OCI-LY3 (cell line): ENCODE data around the gene FAM210B.

Source experiments
- H2AFZ ChIP-seq: fragments of 200-600, 300-600 bp; shearing (Covaris generic); 2 replicates; pipeline ENCODE4 v1.6.0; 2014; ENCODE audit warnings: antibody characterized with exemption, low read depth, low read length
- H3K27ac ChIP-seq: fragments of 200-600, 300-600 bp; sonication (generic); 2 replicates; pipeline ENCODE4 v1.5.1; 2014; ENCODE audit warnings: mild to moderate bottlenecking, low read length, moderate library complexity, mixed read lengths
- H3K27me3 ChIP-seq: fragments of 200-600, 300-600 bp; sonication (generic); 2 replicates; pipeline ENCODE4 v1.6.1; 2014; ENCODE audit warnings: low read depth, low read length, mixed read lengths
- H3K36me3 ChIP-seq: fragments of 200-600, 300-600 bp; sonication (generic); replicated peaks from 2 replicates; pipeline ENCODE3; 2014; ENCODE audit warnings: low read depth, low read length, mixed read lengths
- H3K4me1 ChIP-seq: fragments of 300-600, 200-600 bp; sonication (generic); 2 replicates; pipeline ENCODE4 v1.6.1; 2014; ENCODE audit warnings: low read length, mixed read lengths
- H3K4me2 ChIP-seq: fragments of 200-600, 300-600 bp; sonication (generic); 2 replicates; pipeline ENCODE4 v1.6.1; 2014; ENCODE audit warnings: low read length, mixed read lengths
- H3K4me3 ChIP-seq: fragments of 300-600, 200-600 bp; sonication (generic); 2 replicates; pipeline ENCODE4 v1.5.1; 2014; ENCODE audit warnings: antibody characterized with exemption, mild to moderate bottlenecking, low read length, moderate library complexity
- H3K79me2 ChIP-seq: fragments of 300-600, 200-600 bp; shearing (Covaris generic); 2 replicates; pipeline ENCODE4 v1.6.1; 2014; ENCODE audit warnings: mild to moderate bottlenecking, low read length, mixed read lengths
- H3K9ac ChIP-seq: fragments of 300-600, 200-600 bp; shearing (Covaris generic); 2 replicates; pipeline ENCODE4 v1.6.0; 2014; ENCODE audit warnings: mild to moderate bottlenecking, low read length, moderate library complexity
- H3K9me3 ChIP-seq: fragments of 200-600, 300-600 bp; shearing (Covaris generic); 2 replicates; pipeline ENCODE4 v1.6.1; 2014; ENCODE audit warnings: low read length, mixed read lengths; ENCODE audit not compliant: insufficient read depth
- H4K20me1 ChIP-seq: fragments of 200-600, 300-600 bp; sonication (generic); 2 replicates; pipeline ENCODE4 v1.6.1; 2016; ENCODE audit warnings: low read length, mixed read lengths; ENCODE audit not compliant: insufficient read depth
- EZH2phosphoT487 ChIP-seq: fragments of 200-600 bp; shearing (Covaris generic); IDR thresholded peaks from 2 replicates; pipeline ENCODE4 v1.6.1; 2018; ENCODE audit warnings: antibody characterized with exemption, mixed run types, low read depth
- TF ChIP-seq, protein P1 (sequence below): fragments of 200-600, 300-600 bp; sonication (generic); IDR thresholded peaks from 2 replicates; pipeline ENCODE4 v1.5.1; 2014; ENCODE audit warnings: antibody characterized with exemption, low read length, low read depth

The FAM210B gene

DNA sequence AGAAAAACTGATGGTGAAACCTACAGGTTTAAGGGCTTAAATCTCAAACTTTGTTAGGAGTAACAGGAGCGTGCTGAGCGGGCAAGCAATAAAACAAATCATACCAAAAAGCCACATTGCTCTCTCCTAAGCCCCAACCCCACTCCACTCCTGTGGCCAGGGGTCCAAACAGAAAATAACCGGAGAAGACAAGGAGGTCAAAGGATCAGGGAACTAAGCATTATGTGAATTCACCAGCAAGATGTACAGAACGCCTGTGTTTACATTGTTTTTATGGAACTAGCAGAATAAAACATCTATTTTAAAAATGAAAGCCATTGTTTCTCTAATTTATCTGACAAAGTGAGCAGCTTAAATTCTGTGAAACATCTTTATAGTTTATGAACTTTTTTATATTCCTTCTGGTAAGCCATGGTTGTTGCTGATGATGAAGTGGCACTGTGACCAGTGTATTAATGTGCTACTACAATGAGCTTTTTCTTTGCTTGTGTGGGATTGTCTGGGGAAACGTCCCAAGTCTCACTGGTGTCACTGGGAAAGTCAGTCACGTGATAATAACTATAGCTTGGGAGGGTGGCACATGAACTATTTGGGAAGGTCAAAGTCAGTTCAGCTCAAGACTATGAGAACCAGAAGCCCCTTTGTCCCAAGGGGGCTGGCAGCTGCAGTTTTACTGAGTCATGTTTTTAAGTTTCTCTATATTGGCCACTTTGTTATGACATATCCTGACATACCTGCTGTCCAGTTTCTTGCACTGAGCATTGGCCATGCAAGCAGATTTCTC, 9.8 kb downstream of the FAM210B start:
- Histone ChIP-seq H3K9ac (no peak overlapping the region), H3K36me3 (peaks cover 46% of the 10 kb centered on the region)

GRCh38 chr20:56369179-56369578, 10.4 kb downstream of the FAM210B start:
- no peak overlapping the region for H2AFZ ChIP-seq
- no peak overlapping the region for H3K27ac ChIP-seq
- H3K4me2 ChIP-seq, result no peak overlapping the region
- H3K4me1 ChIP-seq, result no peaks in the 10 kb centered on the region
- peaks cover 52% of the 10 kb centered on the region for H3K36me3 ChIP-seq
- no peaks in the 10 kb centered on the region for H3K27me3 ChIP-seq
- H3K9ac ChIP-seq, result no peak overlapping the region
- peaks cover 23% of the 10 kb centered on the region for H4K20me1 ChIP-seq
- H3K79me2 ChIP-seq, result peaks cover 26% of the 10 kb centered on the region
- H3K9me3 ChIP-seq, result no peaks in the 10 kb centered on the region
- no peak overlapping the region for H3K4me3 ChIP-seq
- TF ChIP-seq EZH2phosphoT487, result no peak
- TF ChIP-seq, protein P1, sequence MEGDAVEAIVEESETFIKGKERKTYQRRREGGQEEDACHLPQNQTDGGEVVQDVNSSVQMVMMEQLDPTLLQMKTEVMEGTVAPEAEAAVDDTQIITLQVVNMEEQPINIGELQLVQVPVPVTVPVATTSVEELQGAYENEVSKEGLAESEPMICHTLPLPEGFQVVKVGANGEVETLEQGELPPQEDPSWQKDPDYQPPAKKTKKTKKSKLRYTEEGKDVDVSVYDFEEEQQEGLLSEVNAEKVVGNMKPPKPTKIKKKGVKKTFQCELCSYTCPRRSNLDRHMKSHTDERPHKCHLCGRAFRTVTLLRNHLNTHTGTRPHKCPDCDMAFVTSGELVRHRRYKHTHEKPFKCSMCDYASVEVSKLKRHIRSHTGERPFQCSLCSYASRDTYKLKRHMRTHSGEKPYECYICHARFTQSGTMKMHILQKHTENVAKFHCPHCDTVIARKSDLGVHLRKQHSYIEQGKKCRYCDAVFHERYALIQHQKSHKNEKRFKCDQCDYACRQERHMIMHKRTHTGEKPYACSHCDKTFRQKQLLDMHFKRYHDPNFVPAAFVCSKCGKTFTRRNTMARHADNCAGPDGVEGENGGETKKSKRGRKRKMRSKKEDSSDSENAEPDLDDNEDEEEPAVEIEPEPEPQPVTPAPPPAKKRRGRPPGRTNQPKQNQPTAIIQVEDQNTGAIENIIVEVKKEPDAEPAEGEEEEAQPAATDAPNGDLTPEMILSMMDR, result no peak

More for the DNA sequence above, 9.8 kb downstream of the FAM210B start:
- H3K27ac ChIP-seq, result no peak overlapping the region
- H3K79me2 ChIP-seq, result peaks cover 19% of the 10 kb centered on the region
- H3K4me1 ChIP-seq, result no peaks in the 10 kb centered on the region
- H3K4me3 ChIP-seq, result no peak overlapping the region
- H2AFZ ChIP-seq, result no peak overlapping the region
- H4K20me1 ChIP-seq, result peaks cover 17% of the 10 kb centered on the region
- no peak overlapping the region for H3K4me2 ChIP-seq
- TF ChIP-seq EZH2phosphoT487, result no peak
- TF ChIP-seq, protein P1, result no peak
- no peaks in the 10 kb centered on the region for H3K27me3 ChIP-seq
- H3K9me3 ChIP-seq, result no peaks in the 10 kb centered on the region

GRCh38 chr20:56371977-56372376, 13.2 kb downstream of the FAM210B start:
- Histone ChIP-seq H4K20me1 (peaks cover 39% of the 10 kb centered on the region), H3K4me3 (no peak overlapping the region), H2AFZ (no peak overlapping the region), H3K4me1 (no peaks in the 10 kb centered on the region), H3K27me3 (no peaks in the 10 kb centered on the region), H3K9me3 (no peaks in the 10 kb centered on the region), H3K27ac (no peak overlapping the region), H3K4me2 (no peak overlapping the region), H3K36me3 (peaks cover 70% of the 10 kb centered on the region), H3K9ac (no peak overlapping the region), H3K79me2 (peaks cover 53% of the 10 kb centered on the region)
- TF ChIP-seq EZH2phosphoT487, result no peak
- TF ChIP-seq, protein P1, result no peak

GRCh38 chr20:56372850-56373249, 14.1 kb downstream of the FAM210B start:
- Histone ChIP-seq H3K79me2 (peaks cover 62% of the 10 kb centered on the region), H3K9me3 (no peaks in the 10 kb centered on the region), H4K20me1 (peaks cover 40% of the 10 kb centered on the region), H3K4me2 (no peak overlapping the region), H3K9ac (no peak overlapping the region), H3K4me3 (no peak overlapping the region), H3K27me3 (no peaks in the 10 kb centered on the region), H2AFZ (no peak overlapping the region), H3K36me3 (peaks cover 74% of the 10 kb centered on the region), H3K27ac (no peak overlapping the region), H3K4me1 (no peaks in the 10 kb centered on the region)
- TF ChIP-seq, protein P1, result no peak
- no peak for TF ChIP-seq EZH2phosphoT487
